Measurements from ENCODE around the gene RSU1.

The RSU1 gene

GRCh38 chr10:16777473-16778370 lies 39.5 kb downstream of the RSU1 start:
- H3K4me3 ChIP-seq (ENCODE audit: low read depth, low read length) = no peak overlapping the region
- peak; percentile 39 for DNase-seq (ENCODE audit: low read depth)
- TF ChIP-seq, protein P1, sequence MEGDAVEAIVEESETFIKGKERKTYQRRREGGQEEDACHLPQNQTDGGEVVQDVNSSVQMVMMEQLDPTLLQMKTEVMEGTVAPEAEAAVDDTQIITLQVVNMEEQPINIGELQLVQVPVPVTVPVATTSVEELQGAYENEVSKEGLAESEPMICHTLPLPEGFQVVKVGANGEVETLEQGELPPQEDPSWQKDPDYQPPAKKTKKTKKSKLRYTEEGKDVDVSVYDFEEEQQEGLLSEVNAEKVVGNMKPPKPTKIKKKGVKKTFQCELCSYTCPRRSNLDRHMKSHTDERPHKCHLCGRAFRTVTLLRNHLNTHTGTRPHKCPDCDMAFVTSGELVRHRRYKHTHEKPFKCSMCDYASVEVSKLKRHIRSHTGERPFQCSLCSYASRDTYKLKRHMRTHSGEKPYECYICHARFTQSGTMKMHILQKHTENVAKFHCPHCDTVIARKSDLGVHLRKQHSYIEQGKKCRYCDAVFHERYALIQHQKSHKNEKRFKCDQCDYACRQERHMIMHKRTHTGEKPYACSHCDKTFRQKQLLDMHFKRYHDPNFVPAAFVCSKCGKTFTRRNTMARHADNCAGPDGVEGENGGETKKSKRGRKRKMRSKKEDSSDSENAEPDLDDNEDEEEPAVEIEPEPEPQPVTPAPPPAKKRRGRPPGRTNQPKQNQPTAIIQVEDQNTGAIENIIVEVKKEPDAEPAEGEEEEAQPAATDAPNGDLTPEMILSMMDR (IDR thresholded peaks at IDR 0.05; ENCODE audit: control insufficient read depth, extremely low read depth, insufficient read depth) = peak; percentile 56

GRCh38 chr10:16776896-16777295 lies 40.3 kb downstream of the RSU1 start:
- DNase-seq (ENCODE audit: low read depth) = no peak
- TF ChIP-seq, protein P1 (IDR thresholded peaks at IDR 0.05; ENCODE audit: control insufficient read depth, extremely low read depth, insufficient read depth) = no peak

DNA sequence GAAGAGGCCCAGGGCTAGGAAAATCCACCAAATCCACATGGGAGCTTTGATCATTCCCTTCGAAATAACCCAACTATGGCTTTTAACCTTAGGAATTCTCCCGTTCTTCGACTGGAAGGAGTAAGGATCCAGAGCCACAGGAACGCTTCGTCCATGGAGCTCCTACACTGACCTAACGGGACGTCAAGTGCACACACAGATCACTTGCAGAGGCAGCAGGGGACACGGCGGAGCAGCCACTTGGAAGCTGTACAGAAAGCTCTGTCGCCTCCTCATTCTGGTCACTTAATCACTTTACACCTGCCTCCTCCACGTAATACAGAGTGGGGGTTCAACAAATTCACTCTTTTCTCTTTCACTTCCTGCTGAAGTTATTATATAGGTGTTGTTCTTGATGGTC lies 43.9 kb downstream of the RSU1 start:
- H3K4me3 ChIP-seq (ENCODE audit: low read depth, low read length) = no peak overlapping the region
- DNase-seq (ENCODE audit: low read depth) = no peak
- TF ChIP-seq, protein P1 (IDR thresholded peaks at IDR 0.05; ENCODE audit: control insufficient read depth, extremely low read depth, insufficient read depth) = no peak

More at GRCh38 chr10:16776896-16777295, 40.3 kb downstream of the RSU1 start:
- H3K4me3 ChIP-seq (ENCODE audit: low read depth, low read length) = no peak overlapping the region

DNA sequence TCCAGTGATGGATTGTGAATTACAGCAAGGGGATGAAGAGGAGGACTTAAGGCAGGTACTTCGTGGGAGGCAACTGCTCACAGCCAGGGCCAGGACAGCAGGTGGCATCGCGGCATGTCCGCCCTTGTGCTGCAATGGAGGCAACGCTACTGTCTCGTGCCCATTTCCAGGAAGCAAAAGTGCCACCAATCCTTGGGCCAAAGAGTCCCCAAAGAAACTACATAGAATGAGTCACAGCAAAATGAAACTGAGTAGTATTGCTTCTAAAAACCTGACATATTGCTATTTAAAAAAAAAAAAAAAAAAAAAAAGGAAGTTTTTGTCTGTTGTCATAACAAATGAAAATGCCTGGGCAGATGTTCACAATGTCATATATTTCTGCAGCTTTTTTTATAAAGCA lies 46.6 kb downstream of the RSU1 start:
- no peak for DNase-seq (ENCODE audit: low read depth)
- H3K4me3 ChIP-seq (ENCODE audit: low read depth, low read length) = no peak overlapping the region
- TF ChIP-seq, protein P1 (IDR thresholded peaks at IDR 0.05; ENCODE audit: control insufficient read depth, extremely low read depth, insufficient read depth) = no peak

GRCh38 chr10:16770141-16770540 lies 47.1 kb downstream of the RSU1 start:
- TF ChIP-seq, protein P1 (IDR thresholded peaks at IDR 0.05; ENCODE audit: control insufficient read depth, extremely low read depth, insufficient read depth) = no peak
- DNase-seq (ENCODE audit: low read depth) = no peak
- H3K4me3 ChIP-seq (ENCODE audit: low read depth, low read length) = no peak overlapping the region

GRCh38 chr10:16769331-16769730 lies 47.9 kb downstream of the RSU1 start:
- no peak for DNase-seq (ENCODE audit: low read depth)
- TF ChIP-seq, protein P1 (IDR thresholded peaks at IDR 0.05; ENCODE audit: control insufficient read depth, extremely low read depth, insufficient read depth) = no peak
- no peak overlapping the region for H3K4me3 ChIP-seq (ENCODE audit: low read depth, low read length)

Measured in LNCaP clone FGC (cell line).